GM12865 (cell line): ENCODE results near the gene TMTC2.
A peak's percentile ranks its signal among the peaks of the same experiment; 100 is the strongest.

ENCODE experiments used
- DNase-seq: peaks from one replicate; pipeline ENCODE4 v3.0.0; 2010; ENCODE audit warnings: low read depth
- H3K4me3 ChIP-seq: 2 replicates; pipeline ENCODE4 v1.5.1; 2011; ENCODE audit warnings: mild to moderate bottlenecking, low read depth, low read length, control low read depth
- TF ChIP-seq, protein P1 (sequence below): IDR thresholded peaks from 2 replicates; pipeline ENCODE4 v1.5.1; 2011; ENCODE audit warnings: low read length, control low read depth, low read depth, inconsistent platforms; ENCODE audit not compliant: insufficient read depth; ENCODE audit errors: missing control alignments

TMTC2 gene

DNA sequence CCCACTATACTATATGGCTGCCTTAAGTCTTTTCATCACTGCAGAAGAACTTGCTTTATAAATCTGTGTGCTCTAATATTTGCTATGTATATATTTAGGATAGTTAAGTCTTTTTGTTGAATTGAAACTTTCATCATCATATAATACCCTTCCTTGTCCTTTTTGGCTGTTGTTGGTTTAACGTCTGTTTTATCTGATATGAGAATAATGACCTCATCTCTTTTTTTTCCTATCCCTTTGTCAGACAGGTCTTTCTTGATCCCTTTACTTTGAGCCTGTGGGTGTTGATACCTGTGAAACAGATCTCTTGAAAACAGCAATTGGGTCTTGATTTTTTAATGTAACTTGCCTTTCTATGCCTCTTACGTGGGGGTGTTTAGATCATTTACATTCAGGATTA is 316.3 kb downstream of the TMTC2 start:
- no peak overlapping the region for H3K4me3 ChIP-seq
- DNase-seq: no peak
- TF ChIP-seq, protein P1, sequence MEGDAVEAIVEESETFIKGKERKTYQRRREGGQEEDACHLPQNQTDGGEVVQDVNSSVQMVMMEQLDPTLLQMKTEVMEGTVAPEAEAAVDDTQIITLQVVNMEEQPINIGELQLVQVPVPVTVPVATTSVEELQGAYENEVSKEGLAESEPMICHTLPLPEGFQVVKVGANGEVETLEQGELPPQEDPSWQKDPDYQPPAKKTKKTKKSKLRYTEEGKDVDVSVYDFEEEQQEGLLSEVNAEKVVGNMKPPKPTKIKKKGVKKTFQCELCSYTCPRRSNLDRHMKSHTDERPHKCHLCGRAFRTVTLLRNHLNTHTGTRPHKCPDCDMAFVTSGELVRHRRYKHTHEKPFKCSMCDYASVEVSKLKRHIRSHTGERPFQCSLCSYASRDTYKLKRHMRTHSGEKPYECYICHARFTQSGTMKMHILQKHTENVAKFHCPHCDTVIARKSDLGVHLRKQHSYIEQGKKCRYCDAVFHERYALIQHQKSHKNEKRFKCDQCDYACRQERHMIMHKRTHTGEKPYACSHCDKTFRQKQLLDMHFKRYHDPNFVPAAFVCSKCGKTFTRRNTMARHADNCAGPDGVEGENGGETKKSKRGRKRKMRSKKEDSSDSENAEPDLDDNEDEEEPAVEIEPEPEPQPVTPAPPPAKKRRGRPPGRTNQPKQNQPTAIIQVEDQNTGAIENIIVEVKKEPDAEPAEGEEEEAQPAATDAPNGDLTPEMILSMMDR: no peak

DNA sequence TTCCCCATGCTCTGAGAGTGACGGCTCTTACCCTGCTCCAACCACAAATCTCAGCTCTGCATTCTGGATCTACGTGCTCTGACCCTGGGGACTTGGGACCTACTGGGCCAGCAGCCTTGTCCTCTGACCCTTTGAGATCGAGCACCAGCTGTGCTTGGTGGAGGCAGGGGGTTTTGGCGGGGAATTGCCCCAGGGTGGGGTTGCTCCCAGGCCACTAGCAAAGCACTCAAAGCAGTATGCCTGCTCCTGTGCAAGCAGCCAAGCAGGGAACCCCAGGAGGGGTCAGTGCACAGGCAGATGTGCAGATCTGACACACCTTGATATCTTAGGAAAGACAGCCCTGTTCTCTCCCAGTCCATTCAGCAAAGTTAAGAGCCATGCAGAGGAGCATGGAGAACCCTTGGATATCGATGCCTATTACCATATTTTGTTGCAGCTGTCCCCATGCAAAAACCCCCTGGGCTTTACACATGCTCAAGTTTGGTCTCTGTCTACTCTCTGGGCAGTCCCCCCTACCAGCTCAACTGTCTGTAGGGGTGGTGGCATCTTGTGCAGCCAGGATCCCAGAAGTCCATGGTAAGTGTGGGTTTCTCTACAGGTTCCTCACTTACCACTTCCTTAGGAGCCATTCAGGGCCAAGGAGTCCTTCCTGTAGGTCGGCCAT is 319.0 kb downstream of the TMTC2 start:
- peak; percentile 30 for DNase-seq
- H3K4me3 ChIP-seq: no peak overlapping the region
- TF ChIP-seq, protein P1: no peak

DNA sequence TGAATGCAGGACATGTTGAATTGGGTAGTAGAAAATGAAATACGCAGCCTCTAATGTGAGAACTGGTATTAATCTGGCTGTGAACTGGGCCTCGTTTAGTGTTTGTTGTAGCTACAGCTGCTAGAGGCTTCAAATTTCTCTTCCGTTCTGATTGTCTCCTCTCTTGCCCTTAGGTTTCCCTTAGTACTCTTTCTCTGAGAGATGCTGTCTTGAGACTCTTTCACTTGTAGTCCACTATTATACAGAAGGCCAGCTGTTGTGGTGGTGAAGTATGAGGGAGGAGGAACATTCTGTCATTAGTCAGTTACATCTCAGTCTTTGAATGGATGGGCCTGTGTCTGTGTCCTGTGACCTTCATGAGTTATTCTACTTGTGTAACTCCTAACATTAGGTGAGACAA is 322.0 kb downstream of the TMTC2 start:
- no peak for DNase-seq
- H3K4me3 ChIP-seq: no peak overlapping the region
- TF ChIP-seq, protein P1: no peak

DNA sequence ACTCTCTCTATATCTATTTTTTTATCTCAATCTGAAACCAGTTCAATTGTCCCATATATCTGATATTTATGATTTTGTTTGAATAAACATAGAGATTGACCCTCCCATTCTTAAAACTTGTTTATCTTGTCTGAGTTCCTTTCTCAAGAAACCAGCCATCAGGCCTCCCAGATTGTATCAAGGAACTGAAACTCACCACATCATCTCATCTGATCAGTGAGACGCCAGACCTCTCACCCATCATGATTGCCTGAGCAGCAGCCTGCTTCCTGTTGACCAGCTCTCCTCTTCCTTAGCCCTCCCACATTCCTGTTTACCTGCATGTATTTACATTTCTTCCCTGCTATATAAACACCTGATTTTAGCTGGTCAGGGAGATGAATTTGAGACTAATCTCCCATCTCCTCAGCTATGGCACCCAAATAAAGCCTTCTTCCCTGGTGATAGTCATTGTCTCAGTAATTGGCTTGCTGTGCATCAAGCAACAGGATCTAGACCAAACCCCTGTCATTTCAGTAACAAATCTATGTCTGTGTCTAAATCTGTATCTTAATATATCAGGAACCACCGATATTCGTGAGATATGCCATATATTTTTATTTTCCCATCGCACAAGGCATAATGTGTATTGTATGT is 323.6 kb downstream of the TMTC2 start:
- peak; percentile 10 for DNase-seq
- TF ChIP-seq, protein P1: no peak
- no peak overlapping the region for H3K4me3 ChIP-seq

DNA sequence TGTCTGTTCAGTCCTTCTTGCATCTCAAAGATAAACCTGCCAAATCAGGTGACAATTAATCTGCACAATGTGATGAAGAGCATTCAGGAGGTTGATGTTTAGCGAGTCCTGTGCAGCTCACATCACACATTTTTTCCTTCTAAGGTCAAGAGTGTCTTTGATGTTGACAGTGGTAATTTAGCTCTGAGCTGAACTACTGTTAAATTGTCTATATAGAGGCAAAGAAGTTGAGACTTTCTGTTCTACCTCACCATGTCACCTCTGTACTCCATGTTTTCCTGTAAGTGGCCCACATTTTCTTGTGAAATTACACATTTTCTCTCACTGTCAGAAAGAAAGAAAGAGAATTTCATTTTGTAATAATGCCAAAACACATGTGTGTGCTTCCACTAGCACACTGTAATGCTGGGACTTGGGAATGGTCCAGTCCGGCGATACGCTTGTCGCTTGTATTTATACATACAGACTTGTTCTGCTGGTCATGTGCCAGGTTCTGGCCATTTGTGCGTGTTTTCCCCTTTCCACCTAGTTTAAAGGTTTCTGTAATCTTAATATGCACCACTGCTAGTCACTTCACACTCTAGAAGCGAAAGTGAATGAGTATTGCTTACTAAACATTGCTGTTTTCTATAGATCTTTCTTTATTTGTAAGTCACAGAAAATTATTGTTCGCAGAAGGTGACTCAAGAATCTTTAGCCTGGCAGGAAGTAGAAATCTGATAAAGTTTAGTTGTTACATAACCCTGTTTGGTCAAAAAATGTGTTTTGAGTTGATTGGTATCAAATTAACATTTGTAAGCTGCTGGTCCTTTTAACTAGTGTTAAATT is 328.9 kb downstream of the TMTC2 start:
- no peak overlapping the region for H3K4me3 ChIP-seq
- TF ChIP-seq, protein P1: no peak
- no peak for DNase-seq

DNA sequence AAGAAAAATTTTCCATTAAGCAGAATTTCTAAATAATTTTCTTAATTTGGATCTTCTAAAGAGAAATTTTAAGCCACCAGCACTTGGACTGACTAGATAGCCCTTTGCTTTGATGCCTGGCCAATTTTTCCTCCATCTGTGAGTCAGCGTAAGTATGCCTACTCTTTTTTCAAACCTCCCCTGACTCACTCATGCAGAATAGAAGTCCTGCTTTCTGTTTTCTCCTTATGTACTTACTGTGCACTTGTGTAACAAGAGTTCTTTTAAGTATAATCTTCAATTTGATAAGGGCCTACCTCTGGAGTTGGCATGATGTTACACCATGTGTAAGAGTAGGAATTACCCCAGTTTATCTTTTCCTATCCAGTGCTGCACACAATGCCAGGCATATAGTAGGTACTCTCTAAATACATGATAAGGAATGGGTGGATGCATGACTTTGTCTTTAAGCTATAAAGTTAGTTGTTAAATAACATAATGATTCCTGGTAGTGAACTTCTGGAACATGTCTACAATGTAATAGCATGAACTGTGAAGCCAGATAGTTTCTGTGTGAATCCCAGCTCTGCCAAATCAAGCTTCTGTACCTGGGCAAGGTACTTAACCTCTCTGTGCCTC is 329.6 kb downstream of the TMTC2 start:
- TF ChIP-seq, protein P1: no peak
- DNase-seq: no peak
- H3K4me3 ChIP-seq: no peak overlapping the region
